CD4-positive, alpha-beta T cell (primary cell): ENCODE data around the gene DKKL1. TPM values are rescaled to one million over a fixed set of nuclear protein-coding genes. Genes with fewer than 3 reads are reported as not detected.
A peak's percentile ranks its signal among the peaks of the same experiment; 100 is the strongest.

ENCODE experiments used
- ATAC-seq: fragments of 200-7000 bp; cut with Tn5 transposase; one replicate; pipeline ENCODE4 v1.10.0; 2022; ENCODE audit warnings: mild to moderate bottlenecking; ENCODE audit not compliant: poor library complexity
- CTCF ChIA-PET: fragments of 350-600 bp; sonication (Branson Sonifier 250); formaldehyde crosslinking; loops from one replicate; lab custom pipeline; 2021; ENCODE audit warnings: antibody characterized with exemption, inconsistent platforms; lab: Charles Lee
- POLR2A ChIA-PET: fragments of 350-600 bp; sonication (Branson Sonifier 250); formaldehyde crosslinking; loops from one replicate; lab custom pipeline; 2021; ENCODE audit warnings: antibody characterized with exemption, inconsistent platforms; lab: Charles Lee
- DNase-seq, 14 experiments: peaks; one replicate each; pipeline ENCODE4 v3.0.0-alpha.2; 2013 to 2020; ENCODE audit warnings: mixed read lengths in 2 of 14
- H3K27ac ChIP-seq, 2 donors: one replicate each; pipeline versions ENCODE4 v1.5.1 to v1.7.0; 2013; ENCODE audit warnings: low read length in 2 of 2, low read depth in 1 of 2, mild to moderate bottlenecking in 1 of 2
- H3K27me3 ChIP-seq, 2 experiments: 1 replicate in 1 of 2; 2 replicates in 1 of 2; pipeline versions ENCODE4 v1.6.1 to v1.7.0; 2013; ENCODE audit warnings: low read length in 2 of 2, control low read depth in 1 of 2, mild to moderate bottlenecking in 1 of 2, moderate library complexity in 1 of 2; ENCODE audit not compliant: insufficient read depth in 2 of 2, control insufficient read depth in 1 of 2
- H3K36me3 ChIP-seq: one replicate; pipeline ENCODE4 v1.6.1; 2013; ENCODE audit warnings: low read length, control low read depth; ENCODE audit not compliant: insufficient read depth
- H3K4me1 ChIP-seq: one replicate; pipeline ENCODE4 v1.6.1; 2013; ENCODE audit warnings: low read length, control low read depth; ENCODE audit not compliant: insufficient read depth
- H3K4me3 ChIP-seq: one replicate; pipeline ENCODE4 v1.5.1; 2013; ENCODE audit warnings: mild to moderate bottlenecking, low read length, moderate library complexity
- H3K9me3 ChIP-seq, 2 experiments: 1 replicate in 1 of 2; 2 replicates in 1 of 2; pipeline versions ENCODE4 v1.6.1 to v1.7.0; 2013; ENCODE audit warnings: low read length in 2 of 2, mild to moderate bottlenecking in 2 of 2, control low read depth in 1 of 2, moderate library complexity in 1 of 2; ENCODE audit not compliant: control insufficient read depth in 1 of 2, insufficient read depth in 1 of 2
- H3K27ac Mint-ChIP-seq: one replicate; pipeline ENCODE4 v1.8.0; 2020; ENCODE audit warnings: mixed read lengths
- H3K27me3 Mint-ChIP-seq: one replicate; pipeline ENCODE4 v1.8.0; 2021; ENCODE audit warnings: mixed read lengths
- H3K36me3 Mint-ChIP-seq: one replicate; pipeline ENCODE4 v1.8.0; 2021; ENCODE audit warnings: low read depth, mixed read lengths
- H3K4me1 Mint-ChIP-seq: one replicate; pipeline ENCODE4 v1.8.0; 2021; ENCODE audit warnings: low read depth, mixed read lengths
- H3K4me3 Mint-ChIP-seq: one replicate; pipeline ENCODE4 v1.8.0; 2020; ENCODE audit warnings: mild to moderate bottlenecking, mixed read lengths
- H3K9me3 Mint-ChIP-seq: one replicate; pipeline ENCODE4 v1.8.0; 2020; ENCODE audit warnings: mixed read lengths
- intact Hi-C, 2 experiments: fragments of 100-400 bp; cut with DNase I in 1 of 2; cut with micrococcal nuclease in 1 of 2; formaldehyde crosslinking; loops; one replicate each; pipeline versions ENCODE4 v1.15.1 to v1.9.0; 2023 to 2025; cut with DNase I, micrococcal nuclease
- total RNA-seq, 174 experiments: library from RNA in 2 of 174; stranded (reverse) in 2 of 174; gene quantifications; one replicate each; pipeline ENCODE4 v1.2.3 and lab custom pipeline; 2021 to 2026
- TF ChIP-seq, protein P1 (sequence below): fragments of 200-600 bp; IDR thresholded peaks from one replicate; pipeline ENCODE4 v1.8.0; 2022; ENCODE audit warnings: antibody characterized with exemption, mild to moderate bottlenecking

The DKKL1 gene
- total RNA-seq, 2 experiments from 2014 or later, result not detected

DNA sequence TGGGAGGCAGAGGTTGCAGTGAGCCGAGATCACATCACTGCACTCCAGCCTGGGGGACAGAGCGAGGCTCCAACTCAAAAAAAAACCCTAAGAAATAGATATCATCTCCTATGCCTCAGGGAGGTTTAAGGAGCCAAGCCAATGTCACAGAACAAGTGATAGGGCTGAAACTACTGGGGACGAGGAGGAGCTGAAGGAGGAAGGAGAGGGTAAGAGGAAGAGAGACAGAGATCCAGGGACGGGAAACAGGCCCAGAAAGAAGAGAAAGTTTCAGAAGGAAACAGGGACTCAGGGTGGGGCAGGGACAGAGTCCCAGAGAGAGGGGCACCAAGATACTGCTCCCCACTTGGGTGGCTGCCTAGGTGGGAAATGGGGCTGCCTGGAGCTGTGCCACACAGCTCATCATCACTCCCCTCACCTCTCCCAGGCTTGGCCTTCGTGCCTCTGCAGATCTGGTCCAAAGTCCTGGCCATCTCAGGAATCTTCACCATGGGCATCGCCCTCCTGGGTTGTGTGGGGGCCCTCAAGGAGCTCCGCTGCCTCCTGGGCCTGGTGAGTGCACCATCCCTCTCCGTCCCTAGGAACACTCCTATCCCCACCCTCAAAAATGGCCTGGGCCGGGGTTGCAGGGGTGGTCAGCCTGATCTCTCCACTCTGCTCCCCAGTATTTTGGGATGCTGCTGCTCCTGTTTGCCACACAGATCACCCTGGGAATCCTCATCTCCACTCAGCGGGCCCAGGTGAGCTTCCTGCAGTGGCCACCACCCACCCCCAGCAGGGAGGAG is 27.0 kb upstream of the DKKL1 start:
- Histone ChIP-seq H3K4me3 (peak overlapping the region; percentile 74), H3K27ac (peak overlapping the region; percentile 45 to 87), H3K4me1 (peaks cover 77% of the 10 kb centered on the region), H3K27me3 (no peaks in the 10 kb centered on the region), H3K9me3 (no peaks in the 10 kb centered on the region), H3K36me3 (peaks cover 40% of the 10 kb centered on the region)
- H3K27me3 Mint-ChIP-seq, result no peaks in the 10 kb centered on the region
- ATAC-seq (no peak), DNase-seq (no peak)
- TF ChIP-seq, protein P1, sequence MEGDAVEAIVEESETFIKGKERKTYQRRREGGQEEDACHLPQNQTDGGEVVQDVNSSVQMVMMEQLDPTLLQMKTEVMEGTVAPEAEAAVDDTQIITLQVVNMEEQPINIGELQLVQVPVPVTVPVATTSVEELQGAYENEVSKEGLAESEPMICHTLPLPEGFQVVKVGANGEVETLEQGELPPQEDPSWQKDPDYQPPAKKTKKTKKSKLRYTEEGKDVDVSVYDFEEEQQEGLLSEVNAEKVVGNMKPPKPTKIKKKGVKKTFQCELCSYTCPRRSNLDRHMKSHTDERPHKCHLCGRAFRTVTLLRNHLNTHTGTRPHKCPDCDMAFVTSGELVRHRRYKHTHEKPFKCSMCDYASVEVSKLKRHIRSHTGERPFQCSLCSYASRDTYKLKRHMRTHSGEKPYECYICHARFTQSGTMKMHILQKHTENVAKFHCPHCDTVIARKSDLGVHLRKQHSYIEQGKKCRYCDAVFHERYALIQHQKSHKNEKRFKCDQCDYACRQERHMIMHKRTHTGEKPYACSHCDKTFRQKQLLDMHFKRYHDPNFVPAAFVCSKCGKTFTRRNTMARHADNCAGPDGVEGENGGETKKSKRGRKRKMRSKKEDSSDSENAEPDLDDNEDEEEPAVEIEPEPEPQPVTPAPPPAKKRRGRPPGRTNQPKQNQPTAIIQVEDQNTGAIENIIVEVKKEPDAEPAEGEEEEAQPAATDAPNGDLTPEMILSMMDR, result no peak
- H3K36me3 Mint-ChIP-seq, result peaks cover 67% of the 10 kb centered on the region
- H3K27ac Mint-ChIP-seq, result peak overlapping the region; percentile 93
- ChIA-PET POLR2A (no interaction called here), CTCF (interaction anchor here (1.9 kb wide), 1 partner anchor 9 kb away, joined by 8 read pairs; no protein-coding TSS in a partner anchor)
- peak overlapping the region; percentile 97 for H3K4me3 Mint-ChIP-seq
- intact Hi-C loops, result no loop called here
- H3K9me3 Mint-ChIP-seq, result no peaks in the 10 kb centered on the region
- peaks cover 79% of the 10 kb centered on the region for H3K4me1 Mint-ChIP-seq

GRCh38 chr19:49337267-49338022 is 26.2 kb upstream of the DKKL1 start:
- peak overlapping the region; percentile 93 for H3K27ac Mint-ChIP-seq
- H3K36me3 Mint-ChIP-seq, result peaks cover 61% of the 10 kb centered on the region
- peak overlapping the region; percentile 54 for H3K4me3 Mint-ChIP-seq
- H3K9me3 Mint-ChIP-seq, result no peaks in the 10 kb centered on the region
- no peak for DNase-seq
- H3K4me1 Mint-ChIP-seq, result peaks cover 71% of the 10 kb centered on the region
- peak overlapping the region; percentile 45 to 87 for H3K27ac ChIP-seq
- ChIA-PET CTCF (interaction anchor here (1.9 kb wide), 1 partner anchor 10 kb away, joined by 8 read pairs; no protein-coding TSS in a partner anchor), POLR2A (no interaction called here)
- no peaks in the 10 kb centered on the region for H3K9me3 ChIP-seq
- TF ChIP-seq, protein P1, result no peak
- H3K27me3 Mint-ChIP-seq, result no peaks in the 10 kb centered on the region
- ATAC-seq, result no peak
- intact Hi-C loops, result no loop called here
- peaks cover 70% of the 10 kb centered on the region for H3K4me1 ChIP-seq
- peaks cover 40% of the 10 kb centered on the region for H3K36me3 ChIP-seq
- no peak overlapping the region for H3K4me3 ChIP-seq
- no peaks in the 10 kb centered on the region for H3K27me3 ChIP-seq

GRCh38 chr19:49338023-49338677 is 25.5 kb upstream of the DKKL1 start:
- H3K9me3 ChIP-seq, result no peaks in the 10 kb centered on the region
- H3K4me3 ChIP-seq, result no peak overlapping the region
- H3K27me3 ChIP-seq, result no peaks in the 10 kb centered on the region
- Mint-ChIP-seq H3K9me3 (no peaks in the 10 kb centered on the region), H3K4me3 (no peak overlapping the region), H3K4me1 (peaks cover 65% of the 10 kb centered on the region), H3K27me3 (no peaks in the 10 kb centered on the region), H3K36me3 (peaks cover 61% of the 10 kb centered on the region), H3K27ac (peak overlapping the region; percentile 67)
- no peak for DNase-seq
- ATAC-seq, result no peak
- intact Hi-C loops, result no loop called here
- peaks cover 40% of the 10 kb centered on the region for H3K36me3 ChIP-seq
- peaks cover 62% of the 10 kb centered on the region for H3K4me1 ChIP-seq
- no peak overlapping the region for H3K27ac ChIP-seq
- POLR2A ChIA-PET, result no interaction called here
- TF ChIP-seq, protein P1, result no peak
- CTCF ChIA-PET, result interaction anchor here (1.9 kb wide), 1 partner anchor 10 kb away, joined by 8 read pairs; no protein-coding TSS in a partner anchor
